GM11168 (cell line): Measurements from ENCODE around the gene SRSF11.

Experiments used
- in situ Hi-C: fragments of 300-500 bp; cut with MboI; formaldehyde crosslinking; loops from one replicate; pipeline ENCODE4 v1.12.0; 2022; ENCODE audit warnings: low sequenced_read_pairs; ENCODE audit not compliant: unreplicated experiment

The SRSF11 gene

DNA sequence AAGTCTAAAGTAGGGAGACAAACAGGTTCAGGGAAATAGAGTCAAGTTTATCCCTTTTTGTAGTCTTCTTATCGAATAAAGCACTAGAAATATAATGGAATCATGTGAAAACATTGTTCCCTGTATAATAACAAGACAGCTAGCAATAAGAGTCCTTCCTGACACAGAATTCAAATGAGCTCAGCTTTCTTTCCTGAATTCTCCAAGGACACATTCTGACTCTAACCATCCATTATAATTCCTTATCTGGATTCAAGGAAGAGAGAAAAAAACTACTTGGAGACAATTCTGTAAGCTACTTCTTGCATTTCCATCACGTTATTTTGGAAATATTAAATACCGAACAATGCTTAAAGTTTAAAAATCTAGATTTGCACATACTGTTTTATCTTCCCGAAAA lies 74.6 kb downstream of the SRSF11 start:
- in situ Hi-C loops = no loop called here

GRCh38 chr1:70299472-70299871 lies 78.3 kb downstream of the SRSF11 start:
- in situ Hi-C loops = no loop called here
